ENCODE data around the gene COL4A2.

The COL4A2 gene

DNA sequence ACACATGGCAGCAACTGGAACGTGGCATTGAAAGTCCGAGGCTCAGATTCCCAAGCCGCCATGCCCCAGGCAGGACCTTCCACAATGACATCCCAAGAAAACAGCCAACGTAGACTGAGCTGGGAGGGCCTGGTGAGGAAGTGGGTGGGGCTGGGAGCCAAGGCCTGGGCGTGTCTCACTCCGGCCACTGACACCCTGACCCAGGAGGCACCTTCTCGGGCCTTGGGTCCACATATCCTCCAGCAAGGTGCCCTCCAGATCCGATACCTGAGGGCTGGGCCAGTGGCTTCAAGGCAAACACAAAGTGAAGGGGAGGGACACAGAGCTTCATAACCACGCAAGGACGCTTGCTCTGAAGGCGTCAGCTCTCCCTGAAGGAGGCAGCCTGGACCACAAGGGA is 211.5 kb downstream of the COL4A2 start:
- H3K4me3 ChIP-seq (ENCODE audit: low read length): no peak overlapping the region
- no peaks in the 10 kb centered on the region for H3K9me3 ChIP-seq (replicated peaks; ENCODE audit: low read length)
- H3K4me1 ChIP-seq (ENCODE audit: control insufficient read depth, insufficient read depth, low read length): peaks cover 19% of the 10 kb centered on the region
- H3K36me3 ChIP-seq (ENCODE audit: insufficient read depth, low read length): peaks cover 16% of the 10 kb centered on the region
- no peak overlapping the region for H3K9ac ChIP-seq (ENCODE audit: low read depth, low read length)
- H3K27me3 ChIP-seq (ENCODE audit: control insufficient read depth, insufficient read depth, low read length): no peaks in the 10 kb centered on the region
- no peak overlapping the region for H3K4me2 ChIP-seq (ENCODE audit: low read length)

DNA sequence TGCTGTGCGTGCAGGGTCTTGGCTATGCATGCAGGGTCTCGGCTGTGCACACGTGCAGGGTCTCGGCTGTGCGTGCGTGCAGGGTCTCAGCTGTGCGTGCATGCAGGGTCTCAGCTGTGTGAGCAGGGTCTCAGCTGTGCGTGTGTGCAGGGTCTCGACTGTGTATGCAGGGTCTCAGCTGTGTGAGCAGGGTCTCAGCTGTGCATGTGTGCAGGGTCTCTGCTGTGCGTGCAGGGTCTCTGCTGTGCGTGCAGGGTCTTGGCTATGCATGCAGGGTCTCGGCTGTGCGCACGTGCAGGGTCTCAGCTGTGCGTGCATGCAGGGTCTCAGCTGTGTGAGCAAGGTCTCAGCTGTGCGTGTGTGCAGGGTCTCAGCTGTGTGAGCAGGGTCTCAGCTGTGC is 212.0 kb downstream of the COL4A2 start:
- no peaks in the 10 kb centered on the region for H3K27me3 ChIP-seq (ENCODE audit: control insufficient read depth, insufficient read depth, low read length)
- no peak overlapping the region for H3K4me3 ChIP-seq (ENCODE audit: low read length)
- no peak overlapping the region for H3K9ac ChIP-seq (ENCODE audit: low read depth, low read length)
- H3K36me3 ChIP-seq (ENCODE audit: insufficient read depth, low read length): peaks cover 12% of the 10 kb centered on the region
- H3K4me1 ChIP-seq (ENCODE audit: control insufficient read depth, insufficient read depth, low read length): peaks cover 19% of the 10 kb centered on the region
- H3K9me3 ChIP-seq (replicated peaks; ENCODE audit: low read length): no peaks in the 10 kb centered on the region
- no peak overlapping the region for H3K4me2 ChIP-seq (ENCODE audit: low read length)

DNA sequence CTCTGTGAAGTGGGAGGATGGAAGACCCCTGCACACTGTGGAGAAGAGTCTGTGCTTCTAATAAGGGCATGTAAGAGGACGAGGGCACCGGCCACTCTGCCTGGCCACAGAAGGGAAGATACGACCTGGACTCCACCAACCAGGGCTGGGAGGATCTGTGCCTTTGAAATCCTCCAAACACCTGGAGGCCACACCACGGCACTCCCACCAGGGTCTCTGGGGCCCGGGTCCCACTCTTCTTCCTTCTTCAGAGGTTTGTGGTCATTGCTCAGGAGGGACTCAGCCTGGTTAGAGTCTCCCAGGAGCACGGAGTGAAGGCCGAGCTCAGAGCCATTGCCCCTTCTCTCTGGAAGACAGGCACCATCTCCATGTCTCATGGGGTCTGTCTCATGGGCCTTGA is 212.4 kb downstream of the COL4A2 start:
- H3K27me3 ChIP-seq (ENCODE audit: control insufficient read depth, insufficient read depth, low read length): no peaks in the 10 kb centered on the region
- peaks cover 21% of the 10 kb centered on the region for H3K4me1 ChIP-seq (ENCODE audit: control insufficient read depth, insufficient read depth, low read length)
- H3K9ac ChIP-seq (ENCODE audit: low read depth, low read length): no peak overlapping the region
- H3K4me2 ChIP-seq (ENCODE audit: low read length): no peak overlapping the region
- H3K9me3 ChIP-seq (replicated peaks; ENCODE audit: low read length): no peaks in the 10 kb centered on the region
- no peak overlapping the region for H3K4me3 ChIP-seq (ENCODE audit: low read length)
- H3K36me3 ChIP-seq (ENCODE audit: insufficient read depth, low read length): peaks cover 8% of the 10 kb centered on the region

GRCh38 chr13:110520431-110521295 is 213.6 kb downstream of the COL4A2 start:
- no peaks in the 10 kb centered on the region for H3K27me3 ChIP-seq (ENCODE audit: control insufficient read depth, insufficient read depth, low read length)
- H3K36me3 ChIP-seq (ENCODE audit: insufficient read depth, low read length): no peaks in the 10 kb centered on the region
- no peak overlapping the region for H3K4me3 ChIP-seq (ENCODE audit: low read length)
- no peaks in the 10 kb centered on the region for H3K9me3 ChIP-seq (replicated peaks; ENCODE audit: low read length)
- H3K4me1 ChIP-seq (ENCODE audit: control insufficient read depth, insufficient read depth, low read length): peaks cover 26% of the 10 kb centered on the region
- H3K4me2 ChIP-seq (ENCODE audit: low read length): peak overlapping the region; percentile 19
- no peak overlapping the region for H3K9ac ChIP-seq (ENCODE audit: low read depth, low read length)

GRCh38 chr13:110521296-110521680 is 214.2 kb downstream of the COL4A2 start:
- Histone ChIP-seq H3K9ac (ENCODE audit: low read depth, low read length) (no peak overlapping the region), H3K9me3 (replicated peaks; ENCODE audit: low read length) (no peaks in the 10 kb centered on the region), H3K4me1 (ENCODE audit: control insufficient read depth, insufficient read depth, low read length) (peaks cover 26% of the 10 kb centered on the region), H3K27me3 (ENCODE audit: control insufficient read depth, insufficient read depth, low read length) (no peaks in the 10 kb centered on the region), H3K4me3 (ENCODE audit: low read length) (no peak overlapping the region), H3K4me2 (ENCODE audit: low read length) (no peak overlapping the region), H3K36me3 (ENCODE audit: insufficient read depth, low read length) (no peaks in the 10 kb centered on the region)

GRCh38 chr13:110521946-110522345 is 214.9 kb downstream of the COL4A2 start:
- H3K36me3 ChIP-seq (ENCODE audit: insufficient read depth, low read length): no peaks in the 10 kb centered on the region
- H3K4me2 ChIP-seq (ENCODE audit: low read length): no peak overlapping the region
- H3K9ac ChIP-seq (ENCODE audit: low read depth, low read length): no peak overlapping the region
- H3K27me3 ChIP-seq (ENCODE audit: control insufficient read depth, insufficient read depth, low read length): no peaks in the 10 kb centered on the region
- no peaks in the 10 kb centered on the region for H3K9me3 ChIP-seq (replicated peaks; ENCODE audit: low read length)
- H3K4me1 ChIP-seq (ENCODE audit: control insufficient read depth, insufficient read depth, low read length): peaks cover 26% of the 10 kb centered on the region
- no peak overlapping the region for H3K4me3 ChIP-seq (ENCODE audit: low read length)

DNA sequence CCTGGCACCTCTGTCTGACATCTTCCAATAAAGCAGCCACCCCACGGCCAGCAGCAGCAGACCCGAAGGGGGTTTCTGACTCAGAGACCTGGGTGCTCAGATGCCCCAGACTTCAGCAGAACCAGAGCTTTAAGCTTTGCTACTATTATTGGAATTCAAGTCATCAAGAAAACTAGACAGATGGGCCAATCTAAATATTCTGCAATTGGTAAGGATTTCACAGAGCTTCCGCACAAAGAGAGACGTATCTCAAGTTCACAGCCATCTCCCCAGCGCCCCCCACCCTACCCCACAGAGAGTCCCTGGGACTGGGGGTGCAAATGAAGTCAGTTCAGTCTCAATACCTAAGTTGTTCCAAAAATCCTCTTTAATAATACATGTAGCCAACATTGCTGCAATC is 215.6 kb downstream of the COL4A2 start:
- Histone ChIP-seq H3K4me2 (ENCODE audit: low read length) (no peak overlapping the region), H3K4me3 (ENCODE audit: low read length) (no peak overlapping the region), H3K9me3 (replicated peaks; ENCODE audit: low read length) (no peaks in the 10 kb centered on the region), H3K27me3 (ENCODE audit: control insufficient read depth, insufficient read depth, low read length) (peaks cover 3% of the 10 kb centered on the region), H3K9ac (ENCODE audit: low read depth, low read length) (no peak overlapping the region), H3K36me3 (ENCODE audit: insufficient read depth, low read length) (no peaks in the 10 kb centered on the region), H3K4me1 (ENCODE audit: control insufficient read depth, insufficient read depth, low read length) (peaks cover 26% of the 10 kb centered on the region)

DNA sequence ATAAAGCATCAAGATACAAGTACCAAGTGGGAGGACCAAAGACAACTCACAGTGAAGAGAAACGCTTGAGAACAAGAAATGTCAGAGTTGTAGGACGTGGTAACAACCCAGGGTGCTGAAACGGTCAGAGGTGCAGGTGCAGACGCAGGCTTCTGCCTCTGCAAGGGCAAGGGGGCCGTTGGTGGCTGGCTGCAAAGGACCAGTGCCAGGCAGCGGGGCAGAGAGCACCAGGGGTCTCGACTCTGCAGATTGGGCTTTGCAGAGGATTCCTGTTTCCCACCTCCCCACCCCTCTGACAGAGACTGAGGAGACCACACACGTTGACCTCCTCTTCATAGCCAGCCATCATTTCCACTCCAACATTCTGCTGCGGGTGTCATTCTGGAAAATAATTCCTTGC is 216.1 kb downstream of the COL4A2 start:
- Histone ChIP-seq H3K4me2 (ENCODE audit: low read length) (no peak overlapping the region), H3K9ac (ENCODE audit: low read depth, low read length) (no peak overlapping the region), H3K27me3 (ENCODE audit: control insufficient read depth, insufficient read depth, low read length) (peaks cover 3% of the 10 kb centered on the region), H3K36me3 (ENCODE audit: insufficient read depth, low read length) (no peaks in the 10 kb centered on the region), H3K4me3 (ENCODE audit: low read length) (no peak overlapping the region), H3K4me1 (ENCODE audit: control insufficient read depth, insufficient read depth, low read length) (peaks cover 26% of the 10 kb centered on the region), H3K9me3 (replicated peaks; ENCODE audit: low read length) (no peaks in the 10 kb centered on the region)

DNA sequence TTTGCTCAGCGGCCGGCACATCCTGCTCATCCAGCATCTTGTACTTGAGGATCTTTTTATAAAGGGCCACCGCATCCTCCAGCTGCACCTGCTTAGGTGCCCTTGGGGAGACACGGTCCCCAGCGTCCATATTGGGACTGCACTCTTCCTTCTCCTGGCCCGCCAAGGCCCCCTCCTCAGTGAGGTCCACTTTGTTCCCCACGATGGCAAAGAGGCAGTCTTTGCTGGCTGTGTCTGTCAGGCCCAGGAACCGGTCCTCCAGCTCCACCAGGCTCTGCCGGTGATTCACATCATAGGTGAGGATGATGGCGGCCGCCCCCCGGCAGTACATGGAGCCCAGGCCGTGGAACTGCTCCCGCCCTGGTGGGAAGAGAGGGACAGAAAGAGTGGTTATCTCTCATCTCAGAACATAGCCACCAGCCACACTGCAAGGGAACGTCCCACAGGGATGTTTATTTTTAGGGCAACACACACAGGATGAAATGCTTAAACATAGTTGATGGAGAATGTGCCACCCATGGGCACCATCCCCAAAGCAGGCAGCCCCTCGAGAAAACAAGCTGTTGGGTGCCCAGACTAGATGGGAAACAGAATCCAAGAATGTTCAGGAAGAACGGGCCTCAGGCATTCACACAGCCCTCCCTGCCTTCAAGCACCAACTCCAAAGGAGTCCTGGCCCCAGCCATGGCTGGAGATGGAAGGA is 216.9 kb downstream of the COL4A2 start:
- Histone ChIP-seq H3K4me3 (ENCODE audit: low read length) (no peak overlapping the region), H3K9me3 (replicated peaks; ENCODE audit: low read length) (no peaks in the 10 kb centered on the region), H3K27me3 (ENCODE audit: control insufficient read depth, insufficient read depth, low read length) (peaks cover 3% of the 10 kb centered on the region), H3K4me2 (ENCODE audit: low read length) (no peak overlapping the region), H3K4me1 (ENCODE audit: control insufficient read depth, insufficient read depth, low read length) (peaks cover 26% of the 10 kb centered on the region), H3K9ac (ENCODE audit: low read depth, low read length) (no peak overlapping the region), H3K36me3 (ENCODE audit: insufficient read depth, low read length) (no peaks in the 10 kb centered on the region)

DNA sequence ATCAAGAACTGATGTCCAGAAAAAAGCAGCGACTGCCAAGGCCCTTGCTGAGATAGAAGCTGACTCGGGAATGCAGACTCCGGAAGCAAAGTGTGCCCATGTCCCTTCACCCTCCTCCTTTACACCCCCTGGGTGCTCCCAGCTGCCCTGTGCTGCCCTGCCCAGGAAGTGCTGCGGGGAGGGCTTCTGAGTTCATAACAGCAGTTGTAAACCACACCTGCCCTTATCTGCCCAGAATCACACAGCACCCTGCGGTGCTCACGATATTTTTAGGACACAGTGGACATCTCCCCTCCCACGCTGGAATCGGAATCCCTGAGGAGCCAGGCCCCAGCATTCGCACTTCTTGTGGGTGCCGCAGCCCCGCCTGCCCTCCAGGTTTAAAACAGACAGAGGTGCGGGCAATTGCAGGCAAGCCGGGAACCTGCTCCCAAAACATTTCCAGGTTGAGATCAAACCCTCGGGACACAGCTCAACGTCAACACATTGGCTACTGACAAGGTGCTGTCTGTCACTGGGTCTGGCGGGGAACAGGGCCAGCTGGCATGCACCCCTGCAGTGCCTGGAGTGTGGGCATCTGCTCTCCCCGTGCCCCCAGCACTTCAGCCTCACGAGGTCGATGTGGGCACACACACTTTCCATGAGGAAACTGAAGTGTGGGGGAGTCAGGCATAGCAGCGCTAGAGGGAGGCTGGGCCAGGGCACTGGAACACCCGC is 217.6 kb downstream of the COL4A2 start:
- H3K4me3 ChIP-seq (ENCODE audit: low read length): no peak overlapping the region
- no peaks in the 10 kb centered on the region for H3K9me3 ChIP-seq (replicated peaks; ENCODE audit: low read length)
- H3K36me3 ChIP-seq (ENCODE audit: insufficient read depth, low read length): no peaks in the 10 kb centered on the region
- peaks cover 26% of the 10 kb centered on the region for H3K4me1 ChIP-seq (ENCODE audit: control insufficient read depth, insufficient read depth, low read length)
- H3K27me3 ChIP-seq (ENCODE audit: control insufficient read depth, insufficient read depth, low read length): peaks cover 3% of the 10 kb centered on the region
- no peak overlapping the region for H3K4me2 ChIP-seq (ENCODE audit: low read length)
- no peak overlapping the region for H3K9ac ChIP-seq (ENCODE audit: low read depth, low read length)

All from skeletal muscle satellite cell (primary cell).